Activated CD4-positive, alpha-beta T cell treated with anti-CD3 and anti-CD28 coated beads for 24 hours (primary cell): ENCODE measurements around the gene ECE2.
A peak's percentile ranks its signal among the peaks of the same experiment; 100 is the strongest.
"Not testable (repeated sequence)": the region's sequence is repeated elsewhere in the genome, so short reads cannot be mapped to it uniquely, and the experiment has no call there.

Source experiments
- DNase-seq, 2 donors: peaks; one replicate each; pipeline ENCODE4 v3.0.0-alpha.2; 2020; ENCODE audit warnings: low read depth in 2 of 2

Gene ECE2

GRCh38 chr3:184267249-184267648 lies 8.6 kb upstream of the ECE2 start:
- not testable (repeated sequence) for DNase-seq

DNA sequence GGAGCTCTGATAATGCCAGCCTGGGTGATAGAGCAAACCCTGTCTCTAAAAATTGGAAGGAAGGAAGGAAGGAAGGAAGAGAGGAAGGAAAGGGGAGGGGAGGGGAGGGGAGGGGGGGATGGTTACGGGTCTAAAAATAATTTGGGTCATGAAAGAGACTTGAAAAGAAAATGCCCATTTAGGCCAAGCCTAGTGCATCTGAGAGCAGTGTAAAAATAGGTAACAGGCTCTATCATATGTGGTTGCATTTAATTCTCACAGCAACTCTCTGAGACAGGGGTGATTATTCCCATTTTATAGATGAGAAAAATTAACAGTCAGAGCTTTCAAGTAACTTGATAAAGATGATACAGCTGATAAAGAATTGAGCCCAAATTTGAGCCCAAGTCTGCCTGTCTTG lies 3.6 kb upstream of the ECE2 start:
- no peak for DNase-seq

- no peak for DNase-seq
Observed at GRCh38 chr3:184275381-184275701, 481 bp upstream of the ECE2 start.

DNA sequence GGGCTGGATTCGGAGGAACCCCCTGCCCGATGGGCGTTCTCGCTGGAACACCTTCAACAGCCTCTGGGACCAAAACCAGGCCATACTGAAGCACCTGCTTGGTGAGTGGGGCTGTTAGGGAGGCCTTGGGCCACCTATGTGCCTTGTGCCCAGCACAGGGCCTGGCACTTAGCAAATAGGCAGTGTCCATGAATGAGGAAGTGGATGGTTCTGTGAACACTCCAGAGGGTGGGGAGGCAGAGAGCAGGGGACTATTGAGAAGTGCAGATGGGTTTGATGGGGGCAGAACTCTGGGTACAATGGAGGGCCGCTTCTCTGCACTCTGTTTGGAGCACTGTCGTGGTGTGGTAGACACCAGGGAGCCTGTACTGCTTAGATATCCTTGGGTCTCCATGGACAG lies 1.5 kb downstream of the ECE2 start:
- DNase-seq = no peak

DNA sequence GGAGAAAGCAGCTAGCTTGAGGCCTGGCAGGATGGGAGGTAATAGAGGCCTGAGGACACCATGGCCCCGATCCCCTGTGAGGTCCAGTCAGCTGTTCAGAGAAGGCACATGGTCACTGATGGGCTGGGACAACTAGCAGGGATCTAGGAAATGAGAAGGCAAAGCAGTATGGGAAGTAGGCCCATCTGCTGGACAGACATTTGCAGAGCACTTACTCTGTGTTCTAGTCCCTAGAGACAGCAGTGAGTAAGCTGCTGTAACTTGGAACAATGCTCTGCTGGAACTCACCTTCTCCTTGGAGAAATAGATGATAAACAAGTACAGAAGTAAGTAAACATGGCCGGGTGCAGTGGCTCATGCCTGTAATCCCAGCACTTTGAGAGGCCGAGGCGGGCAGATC lies 7.1 kb downstream of the ECE2 start:
- DNase-seq = no peak

- no peak for DNase-seq
Observed at GRCh38 chr3:184283681-184284080, 7.9 kb downstream of the ECE2 start.

DNA sequence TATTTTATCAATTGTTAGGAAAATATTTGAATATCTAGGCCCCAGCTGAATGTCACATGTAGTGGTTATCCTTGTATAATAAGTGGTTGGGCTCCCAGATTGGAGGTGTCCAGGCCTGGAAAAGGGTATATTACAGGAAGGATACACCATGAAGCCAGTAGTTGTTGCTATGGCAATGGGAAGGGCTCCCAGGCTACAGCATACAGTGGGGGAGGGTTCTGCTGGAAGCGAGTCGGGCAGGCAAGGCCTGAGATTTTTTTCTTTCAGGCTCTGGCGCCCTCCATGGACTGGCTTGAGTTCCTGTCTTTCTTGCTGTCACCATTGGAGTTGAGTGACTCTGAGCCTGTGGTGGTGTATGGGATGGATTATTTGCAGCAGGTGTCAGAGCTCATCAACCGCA lies 8.9 kb downstream of the ECE2 start:
- DNase-seq = no peak

GRCh38 chr3:184289426-184289938 lies 13.7 kb downstream of the ECE2 start:
- peak; percentile 53 to 64 for DNase-seq

DNA sequence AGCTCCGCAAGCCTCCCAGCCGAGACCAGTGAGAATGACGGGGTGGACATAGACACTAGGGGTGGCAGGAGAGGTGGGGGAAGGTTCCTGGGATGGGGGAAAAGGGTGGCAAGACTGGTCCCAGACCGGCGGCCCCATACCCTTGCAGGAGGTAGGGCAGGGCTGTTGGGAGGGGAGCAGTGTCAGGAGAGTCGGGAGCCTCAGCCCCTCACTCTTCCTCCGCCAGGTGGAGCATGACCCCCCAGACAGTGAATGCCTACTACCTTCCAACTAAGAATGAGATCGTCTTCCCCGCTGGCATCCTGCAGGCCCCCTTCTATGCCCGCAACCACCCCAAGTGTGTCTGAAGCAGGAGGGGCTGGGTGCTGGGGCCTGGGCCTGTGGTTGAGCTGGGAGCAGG lies 14.5 kb downstream of the ECE2 start:
- no peak for DNase-seq

DNA sequence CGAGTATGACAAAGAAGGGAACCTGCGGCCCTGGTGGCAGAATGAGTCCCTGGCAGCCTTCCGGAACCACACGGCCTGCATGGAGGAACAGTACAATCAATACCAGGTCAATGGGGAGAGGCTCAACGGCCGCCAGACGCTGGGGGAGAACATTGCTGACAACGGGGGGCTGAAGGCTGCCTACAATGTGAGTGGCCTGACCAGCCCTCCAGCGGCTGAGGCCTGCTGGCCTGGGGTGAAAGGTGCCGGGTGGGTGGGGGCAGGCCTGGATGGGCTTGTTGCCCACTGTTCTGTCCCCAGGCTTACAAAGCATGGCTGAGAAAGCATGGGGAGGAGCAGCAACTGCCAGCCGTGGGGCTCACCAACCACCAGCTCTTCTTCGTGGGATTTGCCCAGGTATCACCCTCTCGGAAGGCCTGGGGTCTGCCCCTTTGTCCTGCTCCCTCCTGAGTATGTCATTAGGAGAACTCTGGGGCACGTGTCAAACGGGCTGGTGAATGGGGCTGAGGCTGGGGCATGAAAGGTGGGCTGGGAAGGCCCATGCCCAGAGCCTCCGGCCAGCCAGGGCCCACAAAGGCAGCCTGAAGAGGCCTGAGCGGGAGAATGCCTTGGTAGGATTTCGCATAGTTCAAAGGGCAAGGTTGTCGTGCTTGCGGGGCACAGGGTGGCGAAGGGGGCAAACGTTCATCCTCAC lies 15.4 kb downstream of the ECE2 start:
- DNase-seq = no peak

DNA sequence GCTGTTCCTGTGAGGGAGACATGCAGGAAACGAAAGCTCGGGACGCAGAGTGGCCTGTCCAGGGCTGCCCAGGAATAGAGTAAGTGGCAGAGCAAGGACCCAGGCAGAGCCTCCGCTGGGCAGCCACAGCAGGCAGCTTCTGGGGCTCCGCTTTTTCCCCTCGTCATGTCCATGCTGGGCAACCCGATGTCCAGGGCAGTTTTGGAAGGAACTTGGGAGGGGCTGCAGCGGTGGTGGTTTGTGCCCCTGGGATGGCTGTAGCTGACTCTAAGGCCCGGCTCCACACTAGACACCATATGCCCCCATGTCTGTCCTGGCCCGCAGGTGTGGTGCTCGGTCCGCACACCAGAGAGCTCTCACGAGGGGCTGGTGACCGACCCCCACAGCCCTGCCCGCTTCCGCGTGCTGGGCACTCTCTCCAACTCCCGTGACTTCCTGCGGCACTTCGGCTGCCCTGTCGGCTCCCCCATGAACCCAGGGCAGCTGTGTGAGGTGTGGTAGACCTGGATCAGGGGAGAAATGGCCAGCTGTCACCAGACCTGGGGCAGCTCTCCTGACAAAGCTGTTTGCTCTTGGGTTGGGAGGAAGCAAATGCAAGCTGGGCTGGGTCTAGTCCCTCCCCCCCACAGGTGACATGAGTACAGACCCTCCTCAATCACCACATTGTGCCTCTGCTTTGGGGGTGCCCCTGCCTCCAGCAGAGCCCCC lies 16.1 kb downstream of the ECE2 start:
- no peak for DNase-seq

GRCh38 chr3:184295771-184296170 lies 19.9 kb downstream of the ECE2 start:
- no peak for DNase-seq

DNA sequence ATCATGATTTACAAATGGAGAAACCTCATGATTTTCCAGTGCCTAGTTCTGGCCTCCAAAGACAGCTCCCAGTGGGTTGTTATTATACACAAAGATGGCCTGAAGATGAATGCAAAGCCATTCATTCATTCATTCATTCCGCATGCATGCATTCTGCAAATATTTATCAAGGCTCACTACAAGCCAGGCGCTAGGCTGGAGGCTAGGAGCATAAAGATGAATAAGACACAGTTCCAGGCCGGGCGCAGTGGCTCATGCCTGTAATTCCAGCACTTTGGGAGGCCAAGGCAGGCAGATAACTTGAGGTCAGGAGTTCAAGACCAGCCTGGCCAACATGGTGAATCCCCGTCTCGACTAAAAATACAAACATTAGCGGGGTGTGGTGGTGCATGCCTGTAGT lies 20.8 kb downstream of the ECE2 start:
- no peak for DNase-seq

- peak; percentile 97 for DNase-seq
Observed at GRCh38 chr3:184298759-184299487, 23.1 kb downstream of the ECE2 start, which contains the start of gene PSMD2. PSMD2 (plus strand) TSS chr3:184299241; CDS start chr3:184299267, 26 bp downstream.

DNA sequence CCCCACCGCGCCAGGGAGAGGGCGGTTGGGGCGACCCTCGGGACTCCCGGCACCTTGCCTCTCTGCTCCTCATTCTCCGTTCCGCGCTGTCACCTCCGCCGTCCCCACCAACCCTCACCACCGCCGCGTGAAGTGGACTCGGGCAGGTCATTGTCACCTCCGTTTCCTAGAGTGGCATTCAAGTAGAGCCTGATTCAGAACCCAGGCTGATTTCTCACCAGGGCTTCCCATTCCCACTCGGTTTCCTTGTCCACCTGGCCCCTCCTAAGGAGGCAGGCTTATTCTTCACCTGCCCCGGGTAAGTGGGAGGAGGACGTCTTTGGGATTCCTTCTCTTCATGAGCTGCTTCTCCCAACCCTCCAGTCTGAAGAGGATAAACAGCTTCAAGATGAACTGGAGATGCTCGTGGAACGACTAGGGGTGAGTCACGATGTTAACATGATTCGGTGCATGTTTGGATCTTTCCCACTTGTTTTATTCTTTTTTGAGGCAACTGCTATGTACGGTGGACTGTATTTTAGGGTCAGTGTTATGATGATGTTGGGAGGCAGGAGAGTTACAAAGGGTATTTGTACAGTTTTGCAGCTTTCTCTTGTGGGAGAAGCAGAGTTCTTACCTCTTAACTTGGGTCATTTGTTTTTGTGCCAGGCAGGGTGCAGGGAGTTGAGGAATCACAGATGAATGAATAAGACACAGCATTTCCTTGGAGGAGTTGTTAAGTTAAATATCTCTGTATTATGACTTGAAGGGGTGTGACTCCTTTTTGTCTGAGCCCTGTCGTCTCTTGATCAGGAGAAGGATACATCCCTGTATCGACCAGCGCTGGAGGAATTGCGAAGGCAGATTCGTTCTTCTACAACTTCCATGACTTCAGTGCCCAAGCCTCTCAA lies 23.9 kb downstream of the ECE2 start:
- DNase-seq = no peak

- DNase-seq = no peak
Observed at GRCh38 chr3:184300378-184300720, 24.5 kb downstream of the ECE2 start.

GRCh38 chr3:184305577-184305976 lies 29.8 kb downstream of the ECE2 start:
- no peak for DNase-seq

- DNase-seq = no peak
Observed at GRCh38 chr3:184306341-184306972, 30.6 kb downstream of the ECE2 start.

DNA sequence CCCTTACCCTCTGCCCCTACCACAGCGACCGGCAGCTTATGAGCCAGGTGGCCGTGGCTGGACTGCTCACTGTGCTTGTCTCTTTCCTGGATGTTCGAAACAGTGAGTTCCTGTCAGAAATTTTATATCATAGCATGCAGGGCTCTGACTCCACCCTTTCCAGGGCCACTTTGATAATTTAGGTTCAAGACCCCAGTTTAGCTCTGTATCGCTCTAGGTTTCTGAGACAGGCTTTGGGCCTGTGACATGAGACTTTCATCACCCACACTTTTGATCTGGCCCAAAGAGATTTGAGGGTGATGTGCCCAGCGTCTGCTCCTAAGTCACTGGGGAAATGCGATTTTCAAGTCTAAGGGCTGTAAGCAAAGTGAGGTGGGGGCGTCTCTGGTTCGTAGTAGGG lies 32.1 kb downstream of the ECE2 start:
- no peak for DNase-seq

- no peak for DNase-seq
Observed at GRCh38 chr3:184308744-184309143, 32.9 kb downstream of the ECE2 start.

GRCh38 chr3:184311633-184312032 lies 35.8 kb downstream of the ECE2 start:
- no peak for DNase-seq
